B cell (primary cell): ENCODE measurements around the gene CDYL. TPM values are rescaled to one million over a fixed set of nuclear protein-coding genes. Genes with fewer than 3 reads are reported as not detected.

Source experiments
- ATAC-seq: fragments of 200-7000 bp; cut with Tn5 transposase; one replicate; pipeline ENCODE4 v1.10.0; 2021; ENCODE audit warnings: low read depth, mild to moderate bottlenecking, moderate number of reproducible peaks, moderate library complexity
- CTCF ChIA-PET: fragments of 350-600 bp; sonication (Branson Sonifier 250); formaldehyde crosslinking; loops from one replicate; lab custom pipeline; 2021; ENCODE audit warnings: antibody characterized with exemption, inconsistent platforms; lab: Charles Lee
- POLR2A ChIA-PET: fragments of 350-600 bp; sonication (Branson Sonifier 250); formaldehyde crosslinking; loops from one replicate; lab custom pipeline; 2021; ENCODE audit warnings: antibody characterized with exemption; lab: Charles Lee
- DNase-seq: peaks from one replicate; pipeline ENCODE4 v3.0.0; 2013
- H2AFZ ChIP-seq: 2 replicates; pipeline ENCODE4 v1.6.1; 2012; ENCODE audit warnings: mild to moderate bottlenecking, low read depth, low read length; ENCODE audit not compliant: insufficient read depth, poor library complexity, severe bottlenecking
- H3K27ac ChIP-seq, 2 donors: 1 replicate in 1 of 2; 2 replicates in 1 of 2; pipeline ENCODE4 v1.5.1; 2012 to 2013; ENCODE audit warnings: low read length in 2 of 2, mild to moderate bottlenecking in 2 of 2, moderate library complexity in 1 of 2
- H3K27me3 ChIP-seq, 4 experiments: fragments of 200-600 bp in 1 of 4; sonication (generic) in 1 of 4; replicated peaks in 1 of 4; 1 replicate in 2 of 4; 2 replicates in 2 of 4; pipeline versions ENCODE4 v1.6.1 to v1.7.0; 2013 to 2016; ENCODE audit warnings: low read length in 3 of 4, mild to moderate bottlenecking in 2 of 4, mixed read lengths in 1 of 4, moderate library complexity in 1 of 4; ENCODE audit not compliant: insufficient read depth in 4 of 4, control insufficient read depth in 3 of 4; ENCODE audit errors: control extremely low read depth in 1 of 4
- H3K36me3 ChIP-seq, 2 experiments: replicated peaks in 1 of 2; 1 replicate in 1 of 2; 2 replicates in 1 of 2; pipeline versions ENCODE4 v1.6.1 to v1.7.1; 2013; ENCODE audit warnings: low read length in 1 of 2; ENCODE audit not compliant: insufficient read depth in 2 of 2, control insufficient read depth in 1 of 2; ENCODE audit errors: control extremely low read depth in 1 of 2, extremely low read depth in 1 of 2
- H3K4me1 ChIP-seq, 2 donors: fragments of 200-600 bp in 1 of 2; sonication (generic) in 1 of 2; 1 replicate in 1 of 2; 2 replicates in 1 of 2; pipeline versions ENCODE4 v1.5.1 to v1.6.1; 2013 to 2017; ENCODE audit warnings: low read length in 2 of 2; ENCODE audit not compliant: control insufficient read depth in 2 of 2, insufficient read depth in 2 of 2
- H3K4me2 ChIP-seq: replicated peaks from 2 replicates; pipeline ENCODE3; 2012; ENCODE audit warnings: mild to moderate bottlenecking, low read depth, low read length; ENCODE audit not compliant: poor library complexity, severe bottlenecking
- H3K4me3 ChIP-seq, 5 experiments: fragments of 200-600 bp in 1 of 5; sonication (generic) in 1 of 5; 1 replicate in 3 of 5; 2 replicates in 2 of 5; pipeline versions ENCODE4 v1.5.1 to v1.7.0; 2011 to 2016; ENCODE audit warnings: low read length in 4 of 5, mild to moderate bottlenecking in 4 of 5, low read depth in 2 of 5, control low read depth in 1 of 5, moderate library complexity in 1 of 5; ENCODE audit not compliant: insufficient read depth in 1 of 5; ENCODE audit errors: control extremely low read depth in 1 of 5, extremely low read depth in 1 of 5
- H3K79me2 ChIP-seq: fragments of 200-600 bp; sonication (generic); one replicate; pipeline ENCODE4 v1.6.0; 2016; ENCODE audit warnings: low read length; ENCODE audit not compliant: control insufficient read depth, insufficient read depth
- H3K9ac ChIP-seq: fragments of 200-600 bp; sonication (generic); 2 replicates; pipeline ENCODE4 v1.6.1; 2017; ENCODE audit warnings: mild to moderate bottlenecking, low read length, moderate library complexity
- H3K9me3 ChIP-seq, 3 donors: one replicate each; pipeline versions ENCODE4 v1.6.1 to v1.7.1; 2013; ENCODE audit warnings: low read length in 2 of 3; ENCODE audit not compliant: control insufficient read depth in 2 of 3, insufficient read depth in 1 of 3; ENCODE audit errors: control extremely low read depth in 1 of 3
- H4K20me1 ChIP-seq: 2 replicates; pipeline ENCODE4 v1.6.0; 2012; ENCODE audit warnings: mild to moderate bottlenecking, low read length; ENCODE audit not compliant: insufficient read depth, control insufficient read depth, poor library complexity, severe bottlenecking
- H3K27ac Mint-ChIP-seq: one replicate; pipeline ENCODE4 v1.8.0; 2021; ENCODE audit warnings: mixed read lengths
- H3K27me3 Mint-ChIP-seq: one replicate; pipeline ENCODE4 v1.8.0; 2021; ENCODE audit warnings: mixed read lengths
- H3K4me1 Mint-ChIP-seq: one replicate; pipeline ENCODE4 v1.8.0; 2021; ENCODE audit warnings: mixed read lengths
- H3K4me3 Mint-ChIP-seq: one replicate; pipeline ENCODE4 v1.8.0; 2021; ENCODE audit warnings: mixed read lengths
- H3K9me3 Mint-ChIP-seq: one replicate; pipeline ENCODE4 v1.8.0; 2022; ENCODE audit warnings: mixed read lengths; ENCODE audit not compliant: insufficient read depth
- EZH2 ChIP-seq: IDR thresholded peaks from 2 replicates; pipeline ENCODE4 v1.6.1; 2012; ENCODE audit warnings: borderline replicate concordance, low read depth, mild to moderate bottlenecking, moderate library complexity, low read length; ENCODE audit not compliant: insufficient read depth, poor library complexity, severe bottlenecking
- WGBS: methylation state at CpG from one replicate; pipeline ENCODE4 v1.1.5; 2013; ENCODE audit warnings: missing lambda C conversion rate; ENCODE audit not compliant: insufficient coverage; 5-methylcytosine and 5-hydroxymethylcytosine counted together
- intact Hi-C: fragments of 100-400 bp; cut with micrococcal nuclease; formaldehyde crosslinking; loops from one replicate; pipeline ENCODE4 v1.10.0; 2022
- polyA plus RNA-seq: library from polyadenylated mRNA; depleted of rRNA; stranded (reverse); fragments of >200 nt; gene quantifications from 2 replicates; pipeline ENCODE4 v1.2.3, GENCODE V29; 2012
- total RNA-seq, 2 donors: library from RNA; stranded (reverse); fragments of 120-200 nt in 1 of 2; gene quantifications; 1 replicate in 1 of 2; 2 replicates in 1 of 2; pipeline versions ENCODE4 v1.2.3 to v1.2.4, GENCODE V29; 2013 to 2022
- TF ChIP-seq, protein P1 (sequence below): fragments of 200-600 bp; IDR thresholded peaks from one replicate; pipeline ENCODE4 v1.8.0; 2022; ENCODE audit warnings: antibody characterized with exemption, mild to moderate bottlenecking

Gene CDYL
- total and polyA plus RNA-seq, 2 donors (not counting 1 experiment from before 2014, with no cell fraction given) = 15.6 to 63.0 TPM

DNA sequence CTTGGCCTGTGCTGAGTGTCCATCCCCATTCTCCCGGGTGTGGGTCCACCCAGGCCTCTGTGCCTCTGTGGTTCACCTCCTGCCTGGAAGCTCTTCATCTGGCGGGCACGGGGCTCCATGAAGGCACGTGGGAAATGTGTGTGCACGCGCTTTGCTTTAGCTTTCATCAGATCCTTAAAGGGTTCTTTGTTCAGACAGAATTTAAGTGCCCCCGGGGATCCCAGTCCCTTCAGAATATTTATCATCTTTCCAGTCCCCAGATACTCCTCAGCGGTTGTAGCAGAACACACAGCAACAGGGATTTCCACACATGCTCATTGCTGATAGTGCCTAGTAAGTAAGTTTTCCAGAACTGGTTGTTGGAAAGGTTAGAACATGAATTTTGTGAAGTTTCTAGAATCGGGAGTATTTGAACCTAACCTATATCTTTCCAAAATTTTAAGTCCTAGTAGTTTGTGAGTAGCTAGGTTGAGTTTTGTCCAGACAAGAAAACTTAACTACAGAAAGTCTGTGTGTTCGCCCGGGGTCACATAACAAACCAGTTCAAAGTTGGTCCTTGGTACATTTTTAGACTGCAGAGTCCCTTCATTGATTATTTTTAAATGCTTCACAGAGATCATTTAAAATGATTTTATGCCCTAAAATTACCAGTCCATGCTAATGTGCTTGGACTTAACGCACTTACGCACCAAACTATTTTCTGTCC, 159.9 kb downstream of the CDYL start:
- WGBS = 82% methylated on average over 6 of the region's 13 CpGs
- POLR2A ChIA-PET = no interaction called here
- peaks cover 27% of the 10 kb centered on the region for H3K4me1 Mint-ChIP-seq

DNA sequence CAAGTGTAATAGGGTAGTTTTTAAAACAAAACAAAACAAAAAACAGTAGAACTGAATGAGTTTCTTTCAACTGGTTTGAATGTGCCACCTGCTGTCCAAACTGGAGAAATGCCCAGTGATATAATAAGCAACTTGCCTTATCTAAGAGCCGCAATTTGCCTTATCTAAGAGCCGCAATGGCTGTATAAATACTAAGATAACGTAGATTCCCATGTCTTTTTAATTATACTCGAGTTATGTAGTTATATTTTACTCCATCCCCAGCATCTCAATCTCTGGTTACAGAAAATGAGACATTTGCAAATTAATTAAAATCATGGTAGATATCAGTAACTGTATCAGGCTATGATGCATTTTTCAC, 160.5 kb downstream of the CDYL start:
- Histone ChIP-seq H3K4me1 (no peaks in the 10 kb centered on the region), H3K36me3 (peaks cover 1 to 28% of the 10 kb centered on the region in 2 experiments), H3K27me3 (no peaks in the 10 kb centered on the region), H3K9me3 (peaks cover 0 to 9% (median 0%) of the 10 kb centered on the region in 3 donors), H3K79me2 (peaks cover 16% of the 10 kb centered on the region), H3K9ac (no peak overlapping the region), H3K4me3 (no peak overlapping the region), H2AFZ (no peak overlapping the region), H4K20me1 (peaks cover 38% of the 10 kb centered on the region), H3K4me2 (no peak overlapping the region), H3K27ac (no peak overlapping the region)
- no peak for ATAC-seq
- intact Hi-C loops = loop anchor here (1.0 to 5.0 kb wide), 2 partner anchors 159 to 654 kb away; partner anchors contain the start of gene CDYL
- TF ChIP-seq, protein P1, sequence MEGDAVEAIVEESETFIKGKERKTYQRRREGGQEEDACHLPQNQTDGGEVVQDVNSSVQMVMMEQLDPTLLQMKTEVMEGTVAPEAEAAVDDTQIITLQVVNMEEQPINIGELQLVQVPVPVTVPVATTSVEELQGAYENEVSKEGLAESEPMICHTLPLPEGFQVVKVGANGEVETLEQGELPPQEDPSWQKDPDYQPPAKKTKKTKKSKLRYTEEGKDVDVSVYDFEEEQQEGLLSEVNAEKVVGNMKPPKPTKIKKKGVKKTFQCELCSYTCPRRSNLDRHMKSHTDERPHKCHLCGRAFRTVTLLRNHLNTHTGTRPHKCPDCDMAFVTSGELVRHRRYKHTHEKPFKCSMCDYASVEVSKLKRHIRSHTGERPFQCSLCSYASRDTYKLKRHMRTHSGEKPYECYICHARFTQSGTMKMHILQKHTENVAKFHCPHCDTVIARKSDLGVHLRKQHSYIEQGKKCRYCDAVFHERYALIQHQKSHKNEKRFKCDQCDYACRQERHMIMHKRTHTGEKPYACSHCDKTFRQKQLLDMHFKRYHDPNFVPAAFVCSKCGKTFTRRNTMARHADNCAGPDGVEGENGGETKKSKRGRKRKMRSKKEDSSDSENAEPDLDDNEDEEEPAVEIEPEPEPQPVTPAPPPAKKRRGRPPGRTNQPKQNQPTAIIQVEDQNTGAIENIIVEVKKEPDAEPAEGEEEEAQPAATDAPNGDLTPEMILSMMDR = peak; percentile 77
- TF ChIP-seq EZH2 = no peak
- DNase-seq = peak; percentile 59
- Mint-ChIP-seq H3K4me1 (peaks cover 22% of the 10 kb centered on the region), H3K27ac (peak overlapping the region; percentile 67), H3K9me3 (no peaks in the 10 kb centered on the region), H3K27me3 (no peaks in the 10 kb centered on the region), H3K4me3 (no peak overlapping the region)
- WGBS = no CpG with 5 or more reads among the region's 4 CpGs
- ChIA-PET POLR2A (no interaction called here), CTCF (interaction anchor here (0.9 to 5.3 kb wide), 6 partner anchors 10 to 655 kb away, joined by 3 to 36 read pairs (median 4); no protein-coding TSS in a partner anchor)

More for the DNA sequence above, 159.9 kb downstream of the CDYL start:
- intact Hi-C loops = loop anchor here (1.0 to 5.0 kb wide), 2 partner anchors 159 to 654 kb away; partner anchors contain the start of gene CDYL
- H4K20me1 ChIP-seq = peaks cover 43% of the 10 kb centered on the region
- peak overlapping the region in 1 of 2 donors; percentile 17 for H3K27ac ChIP-seq
- H3K79me2 ChIP-seq = peaks cover 21% of the 10 kb centered on the region
- H3K27me3 ChIP-seq = no peaks in the 10 kb centered on the region
- Mint-ChIP-seq H3K9me3 (no peaks in the 10 kb centered on the region), H3K4me3 (no peak overlapping the region), H3K27me3 (no peaks in the 10 kb centered on the region), H3K27ac (peak overlapping the region; percentile 67)
- H3K4me3 ChIP-seq = no peak overlapping the region
- H3K36me3 ChIP-seq = peaks cover 1 to 26% of the 10 kb centered on the region in 2 experiments
- CTCF ChIA-PET = interaction anchor here (0.6 to 5.3 kb wide), 8 partner anchors 9 to 655 kb away, joined by 3 to 36 read pairs (median 4); no protein-coding TSS in a partner anchor
- no peak overlapping the region for H3K4me2 ChIP-seq
- TF ChIP-seq, protein P1 = no peak
- TF ChIP-seq EZH2 = no peak
- ATAC-seq = no peak
- H2AFZ ChIP-seq = no peak overlapping the region
- no peaks in the 10 kb centered on the region for H3K4me1 ChIP-seq
- peaks cover 0 to 11% (median 0%) of the 10 kb centered on the region in 3 donors for H3K9me3 ChIP-seq
- H3K9ac ChIP-seq = no peak overlapping the region
- no peak for DNase-seq
